Measurements from ENCODE around the gene GALNS. TPM values are rescaled to one million over a fixed set of nuclear protein-coding genes. Genes with fewer than 3 reads are reported as not detected.

GALNS gene
- total RNA-seq, 1 experiment from 2014 or later, result 62.3 TPM

DNA sequence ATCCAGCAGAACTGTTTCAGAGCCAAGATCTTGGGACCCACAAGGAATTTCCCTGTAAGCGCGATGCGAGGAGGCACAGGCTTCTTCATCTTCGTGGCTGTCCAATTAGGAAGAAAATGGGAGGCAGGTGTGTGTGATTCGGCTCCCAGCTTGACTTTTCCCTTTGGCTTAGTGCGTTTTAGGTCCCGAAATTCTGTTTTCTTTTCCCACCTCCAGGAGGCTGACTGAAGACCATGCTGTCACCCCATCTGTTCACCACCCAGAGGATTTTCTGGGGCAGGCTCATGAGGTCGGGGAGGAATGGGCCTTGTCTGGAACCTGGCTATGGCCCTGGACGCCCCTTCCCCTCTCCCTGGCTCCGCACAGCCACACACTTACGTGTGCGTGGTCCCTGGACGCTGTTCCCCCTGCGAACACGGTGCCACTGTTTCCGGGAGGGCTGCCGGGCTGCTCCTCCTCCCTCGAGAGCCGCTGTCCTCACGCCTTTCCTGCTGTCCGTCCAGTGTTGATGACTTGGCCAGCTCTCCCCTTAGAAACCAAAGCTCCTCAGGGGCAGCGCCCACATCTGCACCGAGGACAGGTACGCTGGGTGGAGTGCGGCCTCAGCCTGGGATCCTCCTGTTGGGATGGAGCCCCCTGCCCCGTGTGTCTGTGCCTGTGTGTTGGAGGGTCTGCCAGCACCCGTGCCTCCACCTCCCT lies 12.4 kb upstream of the GALNS start:
- CTCF ChIA-PET, result no interaction called here
- Histone ChIP-seq H3K4me2 (no peak overlapping the region), H2AFZ (no peak overlapping the region), H3K27me3 (ENCODE audit: insufficient read depth, low read depth) (peaks cover 70% of the 10 kb centered on the region), H3F3A (ENCODE audit: insufficient read depth, low read depth) (no peaks in the 10 kb centered on the region), H3K4me1 (replicated peaks; ENCODE audit: insufficient read depth) (no peaks in the 10 kb centered on the region), H3K36me3 (ENCODE audit: low read depth) (no peaks in the 10 kb centered on the region), H3K9me2 (ENCODE audit: insufficient read depth) (no peaks in the 10 kb centered on the region), H3K4me3 (no peak overlapping the region), H3K79me2 (ENCODE audit: low read depth) (no peaks in the 10 kb centered on the region), H3K9me3 (ENCODE audit: insufficient read depth, low read depth) (no peaks in the 10 kb centered on the region), H3K27ac (no peak overlapping the region), H4K20me1 (ENCODE audit: insufficient read depth) (no peaks in the 10 kb centered on the region)
- no TSS peak for BruUV-seq (replicated peaks)
- intact Hi-C loops (cut with micrococcal nuclease; ENCODE audit: unreplicated experiment), result no loop called here
- TF ChIP-seq EZH2 (IDR thresholded peaks at IDR 0.05; ENCODE audit: low read depth), result no peak
- TF ChIP-seq, protein P1, sequence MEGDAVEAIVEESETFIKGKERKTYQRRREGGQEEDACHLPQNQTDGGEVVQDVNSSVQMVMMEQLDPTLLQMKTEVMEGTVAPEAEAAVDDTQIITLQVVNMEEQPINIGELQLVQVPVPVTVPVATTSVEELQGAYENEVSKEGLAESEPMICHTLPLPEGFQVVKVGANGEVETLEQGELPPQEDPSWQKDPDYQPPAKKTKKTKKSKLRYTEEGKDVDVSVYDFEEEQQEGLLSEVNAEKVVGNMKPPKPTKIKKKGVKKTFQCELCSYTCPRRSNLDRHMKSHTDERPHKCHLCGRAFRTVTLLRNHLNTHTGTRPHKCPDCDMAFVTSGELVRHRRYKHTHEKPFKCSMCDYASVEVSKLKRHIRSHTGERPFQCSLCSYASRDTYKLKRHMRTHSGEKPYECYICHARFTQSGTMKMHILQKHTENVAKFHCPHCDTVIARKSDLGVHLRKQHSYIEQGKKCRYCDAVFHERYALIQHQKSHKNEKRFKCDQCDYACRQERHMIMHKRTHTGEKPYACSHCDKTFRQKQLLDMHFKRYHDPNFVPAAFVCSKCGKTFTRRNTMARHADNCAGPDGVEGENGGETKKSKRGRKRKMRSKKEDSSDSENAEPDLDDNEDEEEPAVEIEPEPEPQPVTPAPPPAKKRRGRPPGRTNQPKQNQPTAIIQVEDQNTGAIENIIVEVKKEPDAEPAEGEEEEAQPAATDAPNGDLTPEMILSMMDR (conservative IDR thresholded peaks at IDR 0.05), result no peak
- POLR2A ChIA-PET (ENCODE audit: unreplicated experiment), result no interaction called here
- DNase-seq, result no peak

DNA sequence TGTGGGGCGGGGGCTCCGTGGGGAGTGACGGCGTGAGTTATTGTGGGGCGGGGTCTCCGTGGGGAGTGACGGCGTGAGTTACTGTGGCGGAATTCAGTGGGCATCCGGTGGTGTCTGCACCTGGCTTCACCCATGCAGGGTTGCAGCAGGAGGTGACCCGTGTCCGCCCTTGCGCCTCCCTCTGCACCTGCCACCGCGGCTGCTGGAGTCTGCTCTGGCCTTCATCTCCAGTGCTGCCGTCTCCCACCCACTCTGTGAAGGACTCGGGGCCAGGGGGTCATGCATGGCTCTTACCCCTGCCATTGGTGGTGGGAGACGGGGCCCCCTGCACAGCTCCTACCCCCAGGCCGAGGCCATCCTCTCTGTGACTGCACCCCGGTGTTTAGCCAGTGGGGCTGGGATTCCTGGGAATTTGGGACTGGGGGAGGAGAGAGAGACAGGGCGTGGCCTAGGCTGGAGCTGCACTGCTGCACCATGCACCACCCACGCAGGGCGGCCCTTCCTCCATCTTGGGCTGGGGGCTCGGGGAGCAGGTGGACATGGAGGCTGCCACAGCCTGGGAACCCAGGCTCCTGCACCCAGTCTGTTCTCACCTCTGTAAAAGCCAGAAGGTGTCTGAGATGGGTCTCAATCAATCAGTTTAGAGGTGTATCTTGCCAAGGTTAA lies 11.0 kb upstream of the GALNS start:
- H3K79me2 ChIP-seq (ENCODE audit: low read depth), result no peaks in the 10 kb centered on the region
- no peaks in the 10 kb centered on the region for H3K9me2 ChIP-seq (ENCODE audit: insufficient read depth)
- H3K9me3 ChIP-seq (ENCODE audit: insufficient read depth, low read depth), result no peaks in the 10 kb centered on the region
- intact Hi-C loops (cut with micrococcal nuclease; ENCODE audit: unreplicated experiment), result no loop called here
- no peaks in the 10 kb centered on the region for H3K4me1 ChIP-seq (replicated peaks; ENCODE audit: insufficient read depth)
- peaks cover 56% of the 10 kb centered on the region for H3K27me3 ChIP-seq (ENCODE audit: insufficient read depth, low read depth)
- H3K36me3 ChIP-seq (ENCODE audit: low read depth), result no peaks in the 10 kb centered on the region
- H3K27ac ChIP-seq, result no peak overlapping the region
- no peak for TF ChIP-seq EZH2 (IDR thresholded peaks at IDR 0.05; ENCODE audit: low read depth)
- TF ChIP-seq, protein P1 (conservative IDR thresholded peaks at IDR 0.05), result no peak
- no peak overlapping the region for H2AFZ ChIP-seq
- no peaks in the 10 kb centered on the region for H4K20me1 ChIP-seq (ENCODE audit: insufficient read depth)
- no peak overlapping the region for H3K4me2 ChIP-seq
- no peak overlapping the region for H3K4me3 ChIP-seq
- CTCF ChIA-PET, result no interaction called here
- no peak for DNase-seq
- H3F3A ChIP-seq (ENCODE audit: insufficient read depth, low read depth), result no peaks in the 10 kb centered on the region
- no TSS peak for BruUV-seq (replicated peaks)
- POLR2A ChIA-PET (ENCODE audit: unreplicated experiment), result no interaction called here

DNA sequence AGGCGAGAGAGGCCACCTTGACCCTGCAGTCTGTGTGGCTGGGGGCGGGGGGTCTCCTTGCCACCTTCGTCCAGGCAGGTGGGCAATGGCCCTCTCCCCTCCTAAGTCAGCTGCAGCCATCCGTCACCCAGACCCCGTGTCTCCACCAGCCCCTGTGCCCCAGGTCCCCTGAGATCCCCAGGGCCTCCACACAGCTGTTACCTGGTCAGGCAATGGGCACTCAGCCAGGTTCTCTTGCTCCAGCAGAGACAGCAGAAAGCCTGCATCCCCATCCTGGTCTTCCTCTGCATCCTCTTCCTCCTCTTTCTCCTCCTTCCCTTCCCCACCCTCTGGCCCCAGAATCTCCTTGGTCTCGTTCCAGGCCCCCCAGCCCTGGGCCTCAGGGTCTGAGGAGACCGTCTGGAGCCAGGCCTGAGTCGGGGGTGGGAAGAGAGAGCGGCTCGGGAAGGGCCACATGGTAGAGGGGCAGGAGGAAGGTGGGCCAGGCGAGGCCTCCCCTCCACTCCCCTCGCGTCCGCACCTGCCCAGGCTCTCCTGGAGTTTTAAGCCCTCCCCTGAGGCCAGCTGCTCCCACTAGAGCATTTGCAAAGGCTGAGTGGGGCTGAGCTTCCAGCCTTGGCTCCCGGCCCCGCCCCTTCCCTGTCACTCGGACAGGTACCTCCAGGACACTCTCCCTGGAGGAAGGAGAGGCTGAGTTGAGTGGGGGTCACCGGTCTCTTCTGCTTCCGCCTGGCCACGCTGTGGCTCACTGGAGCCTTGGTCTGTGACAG lies 9.6 kb upstream of the GALNS start, which contains the start of gene PABPN1L:
Gene PABPN1L (minus strand): TSS at position 510 of the 770 bp plus-strand sequence. CDS start 54 bp downstream, at position 456.
- no peak within 1 kb of the TSS for H3K27ac ChIP-seq
- peaks cover 45% of the 10 kb centered on the region for H3K27me3 ChIP-seq (ENCODE audit: insufficient read depth, low read depth)
- no peak within 1 kb of the TSS for H2AFZ ChIP-seq
- no peaks in the 10 kb centered on the region for H3K4me1 ChIP-seq (replicated peaks; ENCODE audit: insufficient read depth)
- H3F3A ChIP-seq (ENCODE audit: insufficient read depth, low read depth), result no peaks in the 10 kb centered on the region
- H3K79me2 ChIP-seq (ENCODE audit: low read depth), result no peaks in the 10 kb centered on the region
- no peak within 1 kb of the TSS for H3K4me2 ChIP-seq
- H3K9me2 ChIP-seq (ENCODE audit: insufficient read depth), result no peaks in the 10 kb centered on the region
- no peaks in the 10 kb centered on the region for H3K36me3 ChIP-seq (ENCODE audit: low read depth)
- ChIA-PET POLR2A (ENCODE audit: unreplicated experiment) (no interaction called here), CTCF (no interaction called here)
- intact Hi-C loops (cut with micrococcal nuclease; ENCODE audit: unreplicated experiment), result no loop called here
- DNase-seq, result no peak
- H3K9me3 ChIP-seq (ENCODE audit: insufficient read depth, low read depth), result no peaks in the 10 kb centered on the region
- H3K4me3 ChIP-seq, result no peak within 1 kb of the TSS
- TF ChIP-seq, protein P1 (conservative IDR thresholded peaks at IDR 0.05), result no peak
- no peak for TF ChIP-seq EZH2 (IDR thresholded peaks at IDR 0.05; ENCODE audit: low read depth)
- no peaks in the 10 kb centered on the region for H4K20me1 ChIP-seq (ENCODE audit: insufficient read depth)
- no TSS peak for BruUV-seq (replicated peaks)
